HCT116 (cell line): ENCODE results near the gene MACROD1. TPM values are rescaled to one million over a fixed set of nuclear protein-coding genes. Genes with fewer than 3 reads are reported as not detected.

ENCODE experiments used
- ATAC-seq: fragments of 200-7000 bp; cut with Tn5 transposase; 2 replicates; pipeline ENCODE4 v1.9.1; 2020; ENCODE audit warnings: mild to moderate bottlenecking, moderate library complexity
- BruUV-seq: library from RNA; stranded (reverse); fragments of 400-500 nt; replicated peaks from 2 replicates; lab custom pipeline; 2021; lab: Mats Ljungman, UMichigan
- CTCF ChIA-PET: fragments of 300-600 bp; sonication (Branson Sonifier 250); formaldehyde crosslinking; loops from one replicate; lab custom pipeline; 2021; ENCODE audit warnings: antibody characterized with exemption; lab: Charles Lee
- POLR2A ChIA-PET: fragments of 300-600, 350-600 bp; sonication (Branson Sonifier 250); formaldehyde crosslinking; loops from one replicate; lab custom pipeline; 2021; ENCODE audit warnings: antibody characterized with exemption; lab: Charles Lee
- RAD21 ChIA-PET, 2 experiments: fragments of 300-600 bp; sonication (Branson Sonifier 250); formaldehyde crosslinking; loops; one replicate each; lab custom pipeline; 2023; ENCODE audit warnings: low total read pairs in 2 of 2; ENCODE audit not compliant: uncharacterized antibody in 2 of 2, unreplicated experiment in 2 of 2, low non-redundant PET in 1 of 2; lab: Charles Lee
- DNase-seq: peaks from one replicate; pipeline ENCODE4 v3.0.0-alpha.2; 2010; ENCODE audit warnings: low read depth, low spot score
- H2AFZ ChIP-seq: fragments of 200-600 bp; shearing (Covaris generic), sonication (generic); 2 replicates; pipeline ENCODE4 v1.6.1; 2017; ENCODE audit warnings: low read depth, mixed run types, mixed read lengths, antibody characterized with exemption, low read length; ENCODE audit not compliant: poor library complexity, severe bottlenecking
- H3K27ac ChIP-seq: 2 replicates; pipeline ENCODE4 v1.5.1; 2012; ENCODE audit warnings: low read depth, low read length
- H3K27me3 ChIP-seq: fragments of 200-600 bp; sonication (generic); 2 replicates; pipeline ENCODE4 v1.6.1; 2016; ENCODE audit warnings: mixed run types, low read length, mixed read lengths; ENCODE audit not compliant: insufficient read depth
- H3K36me3 ChIP-seq, 2 experiments: fragments of 200-500 bp in 1 of 2; fragments of 200-600 bp in 1 of 2; sonication (Bioruptor generic) in 1 of 2; sonication (generic) in 1 of 2; 2 replicates each; pipeline versions ENCODE4 v1.5.1 to v1.6.1; 2014 to 2016; ENCODE audit warnings: low read length in 2 of 2, inconsistent platforms in 1 of 2, mixed read lengths in 1 of 2, mixed run types in 1 of 2; ENCODE audit not compliant: insufficient read depth in 2 of 2, control insufficient read depth in 1 of 2
- H3K4me1 ChIP-seq, 2 experiments: fragments of 200-600 bp in 1 of 2; sonication (generic) in 1 of 2; 2 replicates each; pipeline versions ENCODE4 v1.5.1 to v1.6.1; 2012 to 2017; ENCODE audit warnings: low read length in 2 of 2, inconsistent platforms in 1 of 2, mild to moderate bottlenecking in 1 of 2, mixed read lengths in 1 of 2, mixed run types in 1 of 2, moderate library complexity in 1 of 2; ENCODE audit not compliant: insufficient read depth in 2 of 2, control insufficient read depth in 1 of 2
- H3K4me2 ChIP-seq: fragments of 200-600 bp; sonication (generic); 2 replicates; pipeline ENCODE4 v1.6.1; 2017; ENCODE audit warnings: mixed run types, low read length, mixed read lengths
- H3K4me3 ChIP-seq, 2 experiments: fragments of 200-600 bp in 1 of 2; sonication (generic) in 1 of 2; replicated peaks in 1 of 2; 2 replicates each; pipeline ENCODE4 v1.5.1; 2011 to 2016; ENCODE audit warnings: low read length in 2 of 2, control low read depth in 1 of 2, low read depth in 1 of 2, mild to moderate bottlenecking in 1 of 2, mixed read lengths in 1 of 2, mixed run types in 1 of 2
- H3K79me2 ChIP-seq: fragments of 200-600 bp; sonication (generic); 2 replicates; pipeline ENCODE4 v1.6.1; 2017; ENCODE audit warnings: mild to moderate bottlenecking, mixed run types, low read length, moderate library complexity, mixed read lengths; ENCODE audit not compliant: insufficient read depth
- H3K9ac ChIP-seq: fragments of 200-600 bp; sonication (generic); 2 replicates; pipeline ENCODE4 v1.6.1; 2016; ENCODE audit warnings: low read length, mixed read lengths
- H3K9me2 ChIP-seq: fragments of 200-600 bp; sonication (generic), shearing (Covaris generic); 2 replicates; pipeline ENCODE4 v1.6.1; 2017; ENCODE audit warnings: mixed run types, mild to moderate bottlenecking, moderate library complexity; ENCODE audit not compliant: insufficient read depth
- H3K9me3 ChIP-seq, 2 experiments: fragments of 200-500 bp in 1 of 2; fragments of 200-600 bp in 1 of 2; sonication (Bioruptor generic) in 1 of 2; sonication (generic) in 1 of 2; 2 replicates each; pipeline ENCODE4 v1.6.1; 2014 to 2017; ENCODE audit warnings: low read length in 2 of 2, mixed read lengths in 2 of 2, inconsistent platforms in 1 of 2, low read depth in 1 of 2, mild to moderate bottlenecking in 1 of 2, mixed run types in 1 of 2, moderate library complexity in 1 of 2; ENCODE audit not compliant: control insufficient read depth in 1 of 2, insufficient read depth in 1 of 2
- H4K20me1 ChIP-seq: fragments of 200-600 bp; sonication (generic), shearing (Covaris generic); 2 replicates; pipeline ENCODE4 v1.6.1; 2017; ENCODE audit warnings: mixed run types, mild to moderate bottlenecking, moderate library complexity; ENCODE audit not compliant: insufficient read depth
- CBX3 ChIP-seq: IDR thresholded peaks from 2 replicates; pipeline ENCODE4 v1.6.1; 2012; ENCODE audit warnings: low read depth
- CEBPB ChIP-seq: IDR thresholded peaks from 2 replicates; pipeline ENCODE4 v1.6.1; 2012; ENCODE audit warnings: low read depth
- EZH2 ChIP-seq: fragments of 200-600 bp; sonication (generic); IDR thresholded peaks from 2 replicates; pipeline ENCODE4 v1.6.1; 2017; ENCODE audit warnings: antibody characterized with exemption, mixed run types
- EZH2phosphoT487 ChIP-seq: fragments of 200-600 bp; IDR thresholded peaks from 2 replicates; pipeline ENCODE4 v1.6.1; 2018; ENCODE audit warnings: antibody characterized with exemption, borderline replicate concordance
- FOSL1 ChIP-seq: IDR thresholded peaks from 2 replicates; pipeline ENCODE4 v1.6.1; 2012; ENCODE audit warnings: low read depth
- JUND ChIP-seq: IDR thresholded peaks from 2 replicates; pipeline ENCODE4 v1.6.1; 2012
- POLR2A ChIP-seq: IDR thresholded peaks from 2 replicates; pipeline ENCODE4 v1.7.0; 2011; ENCODE audit warnings: borderline replicate concordance; ENCODE audit not compliant: insufficient read depth, insufficient read length; ENCODE audit errors: extremely low read depth
- POLR2AphosphoS5 ChIP-seq: IDR thresholded peaks from 2 replicates; pipeline ENCODE4 v1.6.1; 2011; ENCODE audit warnings: mild to moderate bottlenecking, low read depth, low read length, moderate library complexity
- RAD21 ChIP-seq: IDR thresholded peaks from 2 replicates; pipeline ENCODE4 v1.6.1; 2012; ENCODE audit warnings: low read depth, mild to moderate bottlenecking
- SIN3A ChIP-seq: IDR thresholded peaks from 2 replicates; pipeline ENCODE4 v1.6.1; 2012; ENCODE audit warnings: low read depth
- SP1 ChIP-seq: IDR thresholded peaks from 2 replicates; pipeline ENCODE4 v1.6.1; 2012; ENCODE audit warnings: low read depth
- SRF ChIP-seq: IDR thresholded peaks from 2 replicates; pipeline ENCODE4 v1.6.1; 2012; ENCODE audit warnings: low read depth
- TCF7L2 ChIP-seq: IDR thresholded peaks from 2 replicates; pipeline ENCODE4 v1.7.0; 2011; ENCODE audit warnings: borderline replicate concordance, inconsistent platforms; ENCODE audit not compliant: insufficient read depth, insufficient read length; ENCODE audit errors: extremely low read depth
- YY1 ChIP-seq: IDR thresholded peaks from 2 replicates; pipeline ENCODE4 v1.6.1; 2011; ENCODE audit warnings: low read length, low read depth, moderate library complexity, mild to moderate bottlenecking; ENCODE audit not compliant: insufficient replicate concordance; ENCODE audit errors: extremely low read depth
- ZFX ChIP-seq: fragments of 450-650 bp; IDR thresholded peaks from 2 replicates; pipeline ENCODE4 v1.6.1; 2017
- ZNF274 ChIP-seq: fragments of 200-500 bp; sonication (Bioruptor generic); IDR thresholded peaks from 2 replicates; pipeline ENCODE4 v1.6.1; 2014; ENCODE audit warnings: mild to moderate bottlenecking, low read depth, low read length, inconsistent platforms
- intact Hi-C: fragments of 100-400 bp; cut with micrococcal nuclease; formaldehyde crosslinking; loops from 2 replicates; pipeline ENCODE4 v1.10.0; 2022
- total RNA-seq: library from RNA; stranded (reverse); gene quantifications from one replicate; pipeline ENCODE4 v1.2.1, GENCODE V29; 2021; ENCODE audit not compliant: unreplicated experiment
- TF ChIP-seq, protein P1 (sequence below), 3 experiments: fragments of 200-600 bp in 1 of 3; sonication (generic) in 1 of 3; IDR thresholded peaks in 2 of 3; conservative IDR thresholded peaks in 1 of 3; 2 replicates each; pipeline ENCODE4 v1.5.1; 2012 to 2017; ENCODE audit warnings: low read depth in 2 of 3, low read length in 2 of 3, antibody characterized with exemption in 1 of 3, borderline replicate concordance in 1 of 3, control low read depth in 1 of 3, mild to moderate bottlenecking in 1 of 3, mixed read lengths in 1 of 3, mixed run types in 1 of 3, moderate library complexity in 1 of 3; ENCODE audit not compliant: insufficient read depth in 1 of 3
- TF ChIP-seq, protein P2 (sequence below): IDR thresholded peaks from 2 replicates; pipeline ENCODE4 v1.6.1; 2012

Gene MACROD1
- total RNA-seq, 1 experiment from 2014 or later, result 61.1 TPM

DNA sequence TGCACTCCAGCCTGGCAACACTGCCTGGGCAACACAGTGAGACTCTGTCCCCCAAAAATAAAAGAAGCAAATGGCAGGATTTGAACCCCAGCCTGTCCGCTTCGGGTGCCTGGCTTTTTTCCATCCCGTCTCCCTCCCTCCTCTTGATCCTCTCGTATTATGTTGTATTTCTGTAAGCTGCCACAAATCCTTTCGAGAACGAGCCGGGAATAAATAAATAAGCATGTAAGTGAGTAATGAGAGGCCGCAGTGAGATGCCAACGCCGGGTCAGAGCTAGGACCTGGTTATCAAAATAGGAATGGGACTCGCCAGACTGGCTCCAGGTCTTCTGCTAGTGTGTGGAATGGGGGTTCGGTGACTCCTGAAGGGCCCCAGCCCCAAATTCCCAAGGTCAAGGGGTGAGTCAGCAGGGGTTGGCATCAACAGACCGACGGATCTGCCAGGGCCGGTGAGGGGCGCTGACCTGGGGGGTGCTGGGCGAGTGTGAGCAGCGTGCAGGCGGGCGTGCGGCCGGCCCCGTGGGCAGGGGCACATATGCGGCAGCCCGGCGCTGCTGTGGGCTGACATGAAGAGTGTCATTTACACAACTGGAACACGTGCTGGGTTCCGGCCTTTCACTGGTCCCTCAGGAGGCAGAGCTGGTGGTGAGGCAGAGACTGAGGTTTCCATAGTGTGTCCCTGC, 82.4 kb downstream of the MACROD1 start:
- Histone ChIP-seq H3K4me3 (no peak overlapping the region), H3K4me2 (no peak overlapping the region), H3K9ac (no peak overlapping the region), H3K36me3 (no peaks in the 10 kb centered on the region), H3K79me2 (no peaks in the 10 kb centered on the region), H4K20me1 (no peaks in the 10 kb centered on the region), H3K9me3 (no peaks in the 10 kb centered on the region), H3K4me1 (no peaks in the 10 kb centered on the region), H3K9me2 (no peaks in the 10 kb centered on the region), H3K27ac (no peak overlapping the region), H3K27me3 (no peaks in the 10 kb centered on the region), H2AFZ (no peak overlapping the region)
- CTCF ChIA-PET, result no interaction called here
- DNase-seq, result no peak
- POLR2A ChIA-PET, result no interaction called here
- no peak for ATAC-seq
- intact Hi-C loops, result no loop called here
- TF ChIP-seq EZH2, result no peak
- no peak for TF ChIP-seq JUND
- no peak for TF ChIP-seq TCF7L2
- TF ChIP-seq POLR2AphosphoS5, result no peak
- no peak for TF ChIP-seq YY1
- TF ChIP-seq ZNF274, result no peak
- RAD21 ChIA-PET, result no interaction called here
- BruUV-seq, result no TSS peak

DNA sequence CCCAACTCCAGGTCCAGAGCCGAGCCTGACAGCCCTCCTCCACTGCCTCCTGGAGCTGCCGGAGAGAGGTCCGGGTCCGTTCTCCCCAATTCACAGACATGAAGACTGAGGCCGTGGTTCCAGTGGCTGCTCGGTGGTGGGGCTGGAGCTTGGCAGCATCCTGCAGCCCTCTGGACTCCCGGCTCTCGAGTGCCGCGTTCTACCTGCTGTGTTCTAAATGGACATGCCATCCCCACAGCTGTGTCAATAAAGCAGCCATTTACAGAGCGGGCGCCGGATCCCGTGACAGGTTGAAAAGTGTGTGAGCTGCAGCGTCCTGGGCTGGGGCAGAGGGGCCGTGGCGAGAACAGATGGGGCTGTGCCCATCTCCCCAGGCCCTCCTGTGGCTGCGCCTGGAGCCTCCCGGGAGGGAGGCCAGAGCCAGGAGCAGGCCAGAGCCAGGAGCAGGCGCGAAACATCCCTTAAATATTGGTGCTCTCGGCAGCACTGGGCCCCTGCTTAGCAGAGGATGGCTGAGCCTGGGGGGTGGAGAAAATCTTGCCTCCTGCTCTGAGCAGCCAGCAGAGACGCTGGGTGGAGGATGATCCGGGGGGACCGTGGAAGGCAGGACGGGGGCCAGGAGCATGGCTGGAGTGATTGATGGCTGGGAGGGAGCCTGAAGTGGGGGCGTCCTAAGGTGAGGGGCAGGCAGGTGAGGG, 84.0 kb downstream of the MACROD1 start:
- no peak overlapping the region for H3K4me3 ChIP-seq
- H3K36me3 ChIP-seq, result no peaks in the 10 kb centered on the region
- ATAC-seq (no peak), DNase-seq (no peak)
- no peaks in the 10 kb centered on the region for H3K9me2 ChIP-seq
- intact Hi-C loops, result no loop called here
- no peaks in the 10 kb centered on the region for H4K20me1 ChIP-seq
- H3K4me1 ChIP-seq, result no peaks in the 10 kb centered on the region
- H3K27ac ChIP-seq, result no peak overlapping the region
- H3K9ac ChIP-seq, result no peak overlapping the region
- no peak overlapping the region for H3K4me2 ChIP-seq
- no peaks in the 10 kb centered on the region for H3K27me3 ChIP-seq
- ChIA-PET CTCF (no interaction called here), POLR2A (no interaction called here), RAD21 (no interaction called here)
- H3K9me3 ChIP-seq, result no peaks in the 10 kb centered on the region
- BruUV-seq, result no TSS peak
- no peaks in the 10 kb centered on the region for H3K79me2 ChIP-seq
- H2AFZ ChIP-seq, result no peak overlapping the region
- TF ChIP-seq RAD21 (no peak), EZH2phosphoT487 (no peak), SRF (no peak), CEBPB (no peak), POLR2AphosphoS5 (no peak), SP1 (no peak), ZNF274 (no peak), SIN3A (no peak), FOSL1 (no peak), TCF7L2 (no peak), ZFX (no peak), EZH2 (no peak), POLR2A (no peak), CBX3 (no peak)
- TF ChIP-seq, protein P1, sequence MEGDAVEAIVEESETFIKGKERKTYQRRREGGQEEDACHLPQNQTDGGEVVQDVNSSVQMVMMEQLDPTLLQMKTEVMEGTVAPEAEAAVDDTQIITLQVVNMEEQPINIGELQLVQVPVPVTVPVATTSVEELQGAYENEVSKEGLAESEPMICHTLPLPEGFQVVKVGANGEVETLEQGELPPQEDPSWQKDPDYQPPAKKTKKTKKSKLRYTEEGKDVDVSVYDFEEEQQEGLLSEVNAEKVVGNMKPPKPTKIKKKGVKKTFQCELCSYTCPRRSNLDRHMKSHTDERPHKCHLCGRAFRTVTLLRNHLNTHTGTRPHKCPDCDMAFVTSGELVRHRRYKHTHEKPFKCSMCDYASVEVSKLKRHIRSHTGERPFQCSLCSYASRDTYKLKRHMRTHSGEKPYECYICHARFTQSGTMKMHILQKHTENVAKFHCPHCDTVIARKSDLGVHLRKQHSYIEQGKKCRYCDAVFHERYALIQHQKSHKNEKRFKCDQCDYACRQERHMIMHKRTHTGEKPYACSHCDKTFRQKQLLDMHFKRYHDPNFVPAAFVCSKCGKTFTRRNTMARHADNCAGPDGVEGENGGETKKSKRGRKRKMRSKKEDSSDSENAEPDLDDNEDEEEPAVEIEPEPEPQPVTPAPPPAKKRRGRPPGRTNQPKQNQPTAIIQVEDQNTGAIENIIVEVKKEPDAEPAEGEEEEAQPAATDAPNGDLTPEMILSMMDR (IDR thresholded peaks at IDR 0.05 in 2 of 3, conservative IDR thresholded peaks at IDR 0.05 in 1 of 3; ENCODE audit: borderline replicate concordance in 1 of 3, insufficient read depth in 1 of 3, low read depth in 2 of 3, low read length in 2 of 3), result no peak
- TF ChIP-seq, protein P2, sequence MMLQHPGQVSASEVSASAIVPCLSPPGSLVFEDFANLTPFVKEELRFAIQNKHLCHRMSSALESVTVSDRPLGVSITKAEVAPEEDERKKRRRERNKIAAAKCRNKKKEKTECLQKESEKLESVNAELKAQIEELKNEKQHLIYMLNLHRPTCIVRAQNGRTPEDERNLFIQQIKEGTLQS, result no peak
